Embryonic facial prominence (tissue), 1 donor: ENCODE data around the gene ERVK3-1.

Source experiments
- DNase-seq: peaks from one replicate; pipeline ENCODE4 v3.0.0-alpha.2; 2016; ENCODE audit errors: extremely low spot score

Gene ERVK3-1

GRCh38 chr19:58364146-58364545, 59.0 kb downstream of the ERVK3-1 start:
- no peak for DNase-seq
